Liver (tissue), 9 donors: ENCODE results near the gene PIGH. TPM values are rescaled to one million over a fixed set of nuclear protein-coding genes. Genes with fewer than 3 reads are reported as not detected.

ENCODE experiments used
- DNase-seq: peaks from one replicate; pipeline ENCODE4 v3.0.0-alpha.2; 2017; ENCODE audit warnings: low spot score
- H3K27ac ChIP-seq, 2 donors: one replicate each; pipeline ENCODE4 v1.7.0; 2013; ENCODE audit warnings: inconsistent platforms in 2 of 2, low read length in 2 of 2, control low read depth in 1 of 2, low read depth in 1 of 2, mild to moderate bottlenecking in 1 of 2
- H3K27me3 ChIP-seq, 4 donors: one replicate each; pipeline versions ENCODE4 v1.6.1 to v1.7.0; 2013; ENCODE audit warnings: low read length in 3 of 4, inconsistent platforms in 1 of 4, mild to moderate bottlenecking in 1 of 4, moderate library complexity in 1 of 4; ENCODE audit not compliant: control insufficient read depth in 4 of 4, insufficient read depth in 4 of 4
- H3K36me3 ChIP-seq, 4 donors: one replicate each; pipeline versions ENCODE4 v1.6.1 to v1.7.0; 2013; ENCODE audit warnings: low read length in 3 of 4, mild to moderate bottlenecking in 3 of 4, low read depth in 1 of 4, moderate library complexity in 1 of 4; ENCODE audit not compliant: control insufficient read depth in 4 of 4, insufficient read depth in 3 of 4
- H3K4me1 ChIP-seq, 4 donors: one replicate each; pipeline versions ENCODE4 v1.6.1 to v1.7.0; 2013; ENCODE audit warnings: low read length in 3 of 4, mild to moderate bottlenecking in 3 of 4, moderate library complexity in 1 of 4; ENCODE audit not compliant: control insufficient read depth in 4 of 4, insufficient read depth in 4 of 4
- H3K4me3 ChIP-seq, 3 donors: one replicate each; pipeline versions ENCODE4 v1.6.1 to v1.7.0; 2013; ENCODE audit warnings: low read length in 3 of 3, control low read depth in 1 of 3, low read depth in 1 of 3, mild to moderate bottlenecking in 1 of 3
- H3K9ac ChIP-seq, 2 donors: one replicate each; pipeline ENCODE4 v1.7.0; 2013; ENCODE audit warnings: low read length in 2 of 2, mild to moderate bottlenecking in 2 of 2, moderate library complexity in 2 of 2, control low read depth in 1 of 2, low read depth in 1 of 2
- H3K9me3 ChIP-seq, 4 donors: one replicate each; pipeline versions ENCODE4 v1.6.1 to v1.7.0; 2013; ENCODE audit warnings: low read length in 3 of 4; ENCODE audit not compliant: control insufficient read depth in 4 of 4
- ATF3 ChIP-seq: IDR thresholded peaks from 2 replicates; pipeline ENCODE4 v1.6.1; 2016; ENCODE audit warnings: antibody characterized with exemption
- CTCF ChIP-seq: fragments of 150-350 bp; IDR thresholded peaks from 2 replicates; pipeline ENCODE4 v1.5.1; 2017; ENCODE audit warnings: improper control_type of control experiment, low read depth, low read length; ENCODE audit not compliant: missing input control
- EGR1 ChIP-seq, 2 donors: IDR thresholded peaks; 2 replicates each; pipeline ENCODE4 v1.6.1; 2016 to 2018; ENCODE audit warnings: antibody characterized with exemption in 2 of 2, low read depth in 2 of 2
- FOXA1 ChIP-seq: IDR thresholded peaks from 2 replicates; pipeline ENCODE4 v1.6.1; 2016; ENCODE audit warnings: antibody characterized with exemption
- FOXA2 ChIP-seq: IDR thresholded peaks from 2 replicates; pipeline ENCODE4 v1.6.1; 2016; ENCODE audit warnings: antibody characterized with exemption
- HNF4A ChIP-seq, 2 donors: conservative IDR thresholded peaks; 2 replicates each; pipeline ENCODE4 v1.6.1; 2016; ENCODE audit warnings: antibody characterized with exemption in 2 of 2, mild to moderate bottlenecking in 2 of 2
- HNF4G ChIP-seq: IDR thresholded peaks from 2 replicates; pipeline ENCODE4 v1.6.1; 2016; ENCODE audit warnings: antibody characterized with exemption
- JUND ChIP-seq, 2 donors: IDR thresholded peaks; 2 replicates each; pipeline ENCODE4 v1.6.1; 2016; ENCODE audit warnings: antibody characterized with exemption in 2 of 2
- MAX ChIP-seq: IDR thresholded peaks from 2 replicates; pipeline ENCODE4 v1.6.1; 2016; ENCODE audit warnings: antibody characterized with exemption
- NR2F2 ChIP-seq: IDR thresholded peaks from 2 replicates; pipeline ENCODE4 v1.6.1; 2016; ENCODE audit warnings: antibody characterized with exemption
- RAD21 ChIP-seq, 2 donors: IDR thresholded peaks; 2 replicates each; pipeline ENCODE4 v1.6.1; 2016; ENCODE audit warnings: antibody characterized with exemption in 2 of 2, mild to moderate bottlenecking in 2 of 2
- RXRA ChIP-seq, 2 donors: IDR thresholded peaks; 2 replicates each; pipeline ENCODE4 v1.6.1; 2017 to 2018; ENCODE audit warnings: antibody characterized with exemption in 2 of 2, mild to moderate bottlenecking in 1 of 2
- SP1 ChIP-seq: IDR thresholded peaks from 2 replicates; pipeline ENCODE4 v1.6.1; 2018; ENCODE audit warnings: antibody characterized with exemption, mild to moderate bottlenecking
- TAF1 ChIP-seq: conservative IDR thresholded peaks from 2 replicates; pipeline ENCODE4 v1.6.1; 2016; ENCODE audit warnings: antibody characterized with exemption, mild to moderate bottlenecking
- YY1 ChIP-seq: IDR thresholded peaks from 2 replicates; pipeline ENCODE4 v1.6.1; 2016; ENCODE audit warnings: antibody characterized with exemption, mild to moderate bottlenecking
- ZBTB33 ChIP-seq: IDR thresholded peaks from 2 replicates; pipeline ENCODE4 v1.6.1; 2016; ENCODE audit warnings: antibody characterized with exemption
- WGBS: extraction: QIAGEN DNeasy Blood & Tissue Kit; methylation state at CpG from one replicate; pipeline ENCODE4 v1.1.7; 2013; 5-methylcytosine and 5-hydroxymethylcytosine counted together
- polyA plus RNA-seq, 2 donors: library from polyadenylated mRNA; stranded (reverse) in 1 of 2; unstranded in 1 of 2; fragments of 200-250 nt in 1 of 2; fragments of >200 nt in 1 of 2; fragmentation: Nextera tagmentation in 1 of 2; extraction: Ambion mirVana in 1 of 2; gene quantifications; one replicate each; pipeline versions ENCODE4 v1.2.1 to v1.2.3, GENCODE V29; 2013 to 2015
- total RNA-seq, 2 donors: library from RNA; depleted of rRNA; stranded (reverse); fragments of >200 nt; gene quantifications; one replicate each; pipeline ENCODE4 v1.2.3, GENCODE V29; 2014
- donor health status: healthy.
- donor health status: healthy.
- donor health status: healthy.
- donor health status: healthy.
- donor health status: healthy.

Gene PIGH
- total and polyA plus RNA-seq, 4 donors: 14.2 to 36.1 (median 21.7) TPM

GRCh38 chr14:67643713-67644112 lies 43.6 kb upstream of the PIGH start (continued):
- TF ChIP-seq ZBTB33: no peak

GRCh38 chr14:67641902-67642749 lies 42.1 kb upstream of the PIGH start:
- H3K4me3 ChIP-seq: no peak overlapping the region
- no peak overlapping the region for H3K9ac ChIP-seq
- H3K4me1 ChIP-seq: no peaks in the 10 kb centered on the region
- H3K9me3 ChIP-seq: no peaks in the 10 kb centered on the region
- TF ChIP-seq RXRA (IDR thresholded peaks at IDR 0.05) (no peak), EGR1 (IDR thresholded peaks at IDR 0.05; ENCODE audit: low read depth in 2 of 2) (no peak), MAX (no peak)
- no peaks in the 10 kb centered on the region for H3K27me3 ChIP-seq
- no peak overlapping the region for H3K27ac ChIP-seq
- H3K36me3 ChIP-seq: peaks cover 2 to 14% (median 9%) of the 10 kb centered on the region in 4 donors
- 88% methylated on average over 5 of the region's 5 CpGs for WGBS
- DNase-seq: no peak

GRCh38 chr14:67641480-67641879 lies 41.4 kb upstream of the PIGH start:
- Histone ChIP-seq H3K4me1 (no peaks in the 10 kb centered on the region), H3K9me3 (no peaks in the 10 kb centered on the region), H3K27ac (no peak overlapping the region), H3K27me3 (no peaks in the 10 kb centered on the region), H3K9ac (no peak overlapping the region), H3K36me3 (peaks cover 2 to 8% (median 7%) of the 10 kb centered on the region in 4 donors), H3K4me3 (no peak overlapping the region)
- DNase-seq: no peak
- TF ChIP-seq HNF4G: no peak
- no peak for TF ChIP-seq FOXA1
- WGBS: 97% methylated on average over 1 of the region's 1 CpG

- Histone ChIP-seq H3K36me3 (peaks cover 0 to 2% (median 0%) of the 10 kb centered on the region in 4 donors), H3K9ac (no peak overlapping the region), H3K4me3 (no peak overlapping the region), H3K27me3 (no peaks in the 10 kb centered on the region), H3K27ac (no peak overlapping the region), H3K4me1 (no peaks in the 10 kb centered on the region), H3K9me3 (no peaks in the 10 kb centered on the region)
- WGBS: 95% methylated on average over 3 of the region's 3 CpGs
- TF ChIP-seq CTCF (no peak), FOXA1 (no peak), ZBTB33 (no peak), HNF4G (no peak), YY1 (no peak), HNF4A (conservative IDR thresholded peaks at IDR 0.05) (no peak), SP1 (no peak), RXRA (IDR thresholded peaks at IDR 0.05) (no peak), MAX (no peak), EGR1 (IDR thresholded peaks at IDR 0.05; ENCODE audit: low read depth in 2 of 2) (no peak), FOXA2 (no peak), NR2F2 (no peak), TAF1 (no peak), RAD21 (IDR thresholded peaks at IDR 0.05) (no peak), JUND (IDR thresholded peaks at IDR 0.05) (no peak), ATF3 (no peak)
- no peak for DNase-seq
Measured at GRCh38 chr14:67638642-67639041, 38.6 kb upstream of the PIGH start.
